ENCODE results near the gene AGMO. TPM values are rescaled to one million over a fixed set of nuclear protein-coding genes. Genes with fewer than 3 reads are reported as not detected.

AGMO gene
- total RNA-seq, 1 donor from 2014 or later = not detected

GRCh38 chr7:15399441-15399840 is 162.4 kb downstream of the AGMO start:
- intact Hi-C loops (cut with micrococcal nuclease) = no loop called here

DNA sequence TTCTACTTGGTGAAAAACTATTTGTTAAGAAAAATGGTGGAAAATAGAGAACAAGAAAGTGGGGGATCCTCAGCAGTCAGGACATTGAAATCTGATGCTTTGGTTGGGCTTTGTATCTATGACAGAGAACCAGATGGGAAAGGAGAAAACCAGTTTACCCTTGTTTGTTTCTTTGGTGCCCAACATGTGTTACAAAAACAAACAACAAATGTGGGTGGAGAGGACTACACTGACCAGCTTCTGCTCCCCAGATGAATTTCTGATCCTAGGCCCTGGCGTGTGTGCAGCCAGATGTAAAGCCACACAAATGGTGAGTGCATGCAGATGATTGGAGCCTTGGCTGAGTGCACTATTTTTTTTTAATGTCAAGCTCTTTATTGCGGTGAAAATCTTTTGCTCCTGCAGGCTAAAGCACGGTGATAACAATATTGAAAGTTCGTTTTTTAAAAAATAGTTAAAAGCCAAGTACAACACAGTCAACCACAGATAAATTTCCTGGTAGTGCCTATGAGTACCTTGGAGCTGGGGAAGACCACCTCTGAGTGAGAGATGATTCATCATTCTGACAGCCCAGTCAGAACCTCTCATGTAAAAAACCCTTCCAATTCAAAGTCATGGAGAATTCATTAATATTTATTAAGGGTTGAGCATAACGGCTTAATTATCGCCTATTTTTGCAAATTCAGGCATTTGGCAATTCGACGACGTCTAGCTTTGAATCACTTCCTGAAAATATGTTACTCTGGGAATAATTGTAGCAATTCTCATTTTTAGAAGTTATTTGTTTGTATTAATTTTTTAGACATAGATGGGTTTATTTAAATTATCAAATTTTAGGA is 163.7 kb downstream of the AGMO start:
- intact Hi-C loops (cut with micrococcal nuclease) = no loop called here

DNA sequence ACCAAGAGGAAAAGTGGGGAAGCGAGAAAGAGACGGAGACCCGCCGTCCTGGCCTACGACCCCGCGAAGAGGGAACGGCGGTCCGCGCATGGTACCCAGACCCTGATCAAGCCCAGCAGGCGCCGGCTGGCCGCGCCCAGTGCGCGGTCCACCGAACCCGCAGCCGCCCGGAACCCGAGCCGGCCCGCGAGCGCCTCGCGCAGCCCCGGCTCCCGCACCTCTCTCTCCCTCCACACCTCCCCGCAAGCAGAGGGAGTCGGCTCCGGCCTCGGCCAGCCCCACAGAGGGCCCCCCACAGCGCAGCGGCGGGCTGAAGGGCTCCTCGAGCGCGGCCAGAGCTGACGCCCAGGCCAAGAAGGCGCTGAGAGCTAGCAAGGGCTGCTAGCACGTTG is 164.7 kb downstream of the AGMO start:
- intact Hi-C loops (cut with micrococcal nuclease) = no loop called here

- intact Hi-C loops (cut with micrococcal nuclease) = no loop called here
These were observed 165.3 kb downstream of the AGMO start for GRCh38 chr7:15396210-15397158.

DNA sequence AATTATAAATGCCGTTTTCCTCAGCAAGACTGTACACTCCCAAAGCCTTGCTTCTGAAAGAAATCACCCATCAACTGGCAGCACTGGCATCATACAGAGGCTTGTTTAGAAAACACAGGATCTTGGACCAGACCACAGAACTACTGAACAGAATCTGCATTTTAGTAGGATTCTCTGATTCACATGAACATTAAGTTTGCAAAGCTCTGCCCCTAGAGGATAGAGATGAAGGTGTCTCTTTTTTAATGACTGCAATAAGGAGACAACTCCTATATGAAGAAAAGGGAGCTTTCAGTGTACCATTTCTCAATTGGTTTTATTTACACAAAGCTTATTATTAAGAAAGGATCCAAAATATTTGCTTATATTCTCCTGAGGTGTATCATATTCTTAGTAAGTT is 172.7 kb downstream of the AGMO start:
- intact Hi-C loops (cut with micrococcal nuclease) = no loop called here

GRCh38 chr7:15378494-15379145 is 183.2 kb downstream of the AGMO start:
- intact Hi-C loops (cut with micrococcal nuclease) = no loop called here

DNA sequence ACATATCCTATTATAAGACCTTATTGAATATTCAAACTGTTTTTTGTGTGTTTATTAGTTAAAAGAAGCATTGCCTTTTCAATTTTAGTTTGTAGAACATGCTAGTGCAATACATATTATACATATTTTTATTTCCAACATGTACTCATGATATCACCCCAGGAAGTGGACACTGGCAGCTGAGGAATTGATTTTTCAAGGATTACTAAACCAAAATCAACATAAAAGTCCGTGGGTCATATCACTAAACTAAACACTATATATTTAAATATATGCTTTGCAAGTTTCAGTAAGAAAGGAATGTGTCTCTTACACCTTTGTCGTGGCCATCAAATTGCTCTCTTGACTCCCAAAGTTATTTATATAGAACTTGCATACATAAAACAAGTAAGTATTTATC is 185.2 kb downstream of the AGMO start:
- intact Hi-C loops (cut with micrococcal nuclease) = no loop called here

DNA sequence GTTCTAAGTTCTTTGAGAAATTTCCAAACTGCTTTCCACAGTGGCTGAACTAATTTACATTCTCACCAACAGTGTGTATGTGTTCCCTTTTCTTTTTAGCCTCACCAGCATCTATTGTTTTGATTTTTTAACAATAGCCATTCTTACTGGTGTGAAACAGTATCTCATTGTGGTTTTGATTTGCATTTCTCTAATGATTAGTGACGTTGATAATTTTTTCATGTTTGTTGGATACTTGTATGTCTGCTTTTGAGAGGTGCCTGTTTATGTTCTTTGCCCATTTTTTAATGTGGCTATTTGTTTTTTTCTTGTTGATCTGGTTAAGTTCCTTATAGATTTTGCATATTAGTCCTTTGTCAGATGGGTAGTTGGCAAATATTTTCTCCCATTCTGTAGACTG is 191.4 kb downstream of the AGMO start:
- intact Hi-C loops (cut with micrococcal nuclease) = no loop called here

DNA sequence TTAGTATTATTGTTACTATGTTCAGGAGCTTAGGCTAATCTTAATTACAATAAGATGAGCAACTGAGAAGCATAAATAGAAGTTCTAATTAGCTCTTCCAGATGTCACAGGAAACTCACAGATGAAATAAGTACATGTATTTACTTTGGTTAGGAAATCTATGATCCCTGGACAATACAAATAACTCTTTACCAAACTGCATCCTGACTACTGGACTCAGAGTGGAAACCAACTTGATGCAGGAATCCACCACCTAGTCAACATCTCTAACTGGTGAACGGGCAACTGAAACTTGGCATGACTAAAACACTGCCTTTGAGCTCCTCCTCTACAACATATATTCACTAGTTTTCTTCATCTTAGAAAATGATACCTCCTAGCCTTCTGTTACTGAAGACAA is 193.2 kb downstream of the AGMO start:
- intact Hi-C loops (cut with micrococcal nuclease) = no loop called here

GRCh38 chr7:15367897-15368296 is 193.9 kb downstream of the AGMO start:
- intact Hi-C loops (cut with micrococcal nuclease) = no loop called here

DNA sequence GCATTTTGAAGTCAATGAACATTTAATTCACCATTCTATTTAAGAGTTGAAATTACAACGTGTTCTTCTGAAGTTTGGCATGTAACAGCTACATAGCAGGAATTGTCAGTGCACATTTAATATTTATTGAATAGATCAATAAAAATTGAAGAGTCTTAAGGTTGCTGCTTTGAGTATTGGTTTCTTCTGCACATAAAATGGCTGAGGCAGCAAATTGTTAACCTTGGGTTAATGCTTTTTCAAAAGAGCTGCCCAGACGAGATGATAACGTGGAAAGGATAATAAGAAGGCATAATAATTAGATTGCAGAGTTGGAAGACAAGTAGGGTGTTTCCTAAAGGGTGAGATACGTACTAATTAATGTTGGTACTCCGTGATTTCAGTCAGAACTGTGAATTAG is 203.7 kb downstream of the AGMO start:
- intact Hi-C loops (cut with micrococcal nuclease) = no loop called here

DNA sequence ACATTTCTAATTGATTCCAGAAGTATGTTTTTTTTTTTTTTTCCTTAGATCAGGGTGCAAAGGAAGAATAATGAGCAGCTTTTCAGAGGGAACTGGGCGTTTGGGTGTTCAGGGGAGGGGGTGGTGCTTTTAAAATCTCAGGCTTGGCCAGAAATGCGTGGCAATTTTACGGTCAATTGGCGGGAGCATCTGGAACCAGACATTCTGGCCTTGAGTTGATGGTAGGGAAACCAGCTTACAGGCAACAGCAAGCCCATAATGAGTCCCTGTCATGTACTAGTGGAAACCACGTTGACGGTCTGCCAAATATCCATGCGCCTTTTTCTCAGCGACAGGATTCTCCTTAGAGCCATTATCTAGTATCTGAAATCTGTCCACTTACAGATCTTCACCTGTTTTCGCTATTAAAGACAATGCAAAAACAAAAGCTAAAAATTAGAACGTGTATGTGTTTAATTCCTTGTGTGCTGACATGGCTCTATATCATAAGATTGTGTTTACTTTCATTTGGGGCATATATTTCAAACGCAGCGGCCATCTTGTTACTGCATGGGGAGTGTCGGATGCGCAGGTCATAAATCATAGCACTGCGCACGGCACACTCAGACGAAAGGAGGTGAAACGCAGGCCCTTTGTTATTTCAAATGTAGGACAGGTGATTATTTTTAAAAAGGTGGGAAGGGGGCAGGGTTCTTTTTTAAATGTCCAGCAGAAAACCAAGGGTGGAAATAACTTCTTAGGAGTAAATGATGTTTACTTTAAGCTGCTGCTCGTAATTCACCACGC is 209.2 kb downstream of the AGMO start:
- intact Hi-C loops (cut with micrococcal nuclease) = no loop called here

- intact Hi-C loops (cut with micrococcal nuclease) = no loop called here
These were observed 216.6 kb downstream of the AGMO start for GRCh38 chr7:15345216-15345615.

DNA sequence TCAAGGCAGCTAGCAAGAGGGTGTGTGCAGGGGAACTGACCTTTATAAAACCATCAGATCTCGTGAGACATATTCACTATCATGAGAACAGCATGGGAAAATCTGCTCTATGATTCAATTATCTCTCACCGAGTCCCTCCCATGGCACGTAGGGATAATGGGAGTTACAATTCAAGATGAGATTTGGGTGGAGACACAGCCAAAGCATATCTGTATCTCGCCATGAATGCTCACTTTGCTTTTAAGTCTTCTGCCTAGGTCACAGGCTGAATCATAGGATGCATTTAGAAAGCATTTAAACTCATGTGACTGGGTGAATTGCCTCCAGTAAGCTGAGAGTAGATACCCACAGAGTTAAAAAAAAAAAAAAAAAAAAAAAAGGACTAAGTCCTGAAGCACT is 220.0 kb downstream of the AGMO start:
- intact Hi-C loops (cut with micrococcal nuclease) = no loop called here

- intact Hi-C loops (cut with micrococcal nuclease) = no loop called here
These were observed 225.7 kb downstream of the AGMO start for GRCh38 chr7:15336146-15336545.

DNA sequence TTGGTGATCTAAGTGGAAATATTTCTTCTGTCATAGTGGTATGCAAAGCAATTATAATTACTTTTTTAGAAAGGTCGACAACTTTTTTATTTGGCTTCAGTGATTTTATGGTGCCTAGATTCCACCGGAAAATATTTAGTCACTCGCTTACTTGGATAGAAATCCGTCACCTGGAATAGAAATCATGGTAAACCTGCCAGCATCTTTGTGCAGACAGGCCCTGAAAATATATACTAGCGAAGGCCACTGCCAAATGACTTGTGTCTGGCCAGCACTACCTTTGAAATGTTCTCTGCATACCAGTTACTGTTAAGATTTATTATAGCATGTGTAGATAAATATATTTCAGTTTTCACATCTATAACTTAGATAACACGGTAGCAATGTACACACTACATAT is 226.4 kb downstream of the AGMO start:
- intact Hi-C loops (cut with micrococcal nuclease) = loop anchor here (1.0 kb wide), 1 partner anchor 39 kb away; no protein-coding TSS in a partner anchor

DNA sequence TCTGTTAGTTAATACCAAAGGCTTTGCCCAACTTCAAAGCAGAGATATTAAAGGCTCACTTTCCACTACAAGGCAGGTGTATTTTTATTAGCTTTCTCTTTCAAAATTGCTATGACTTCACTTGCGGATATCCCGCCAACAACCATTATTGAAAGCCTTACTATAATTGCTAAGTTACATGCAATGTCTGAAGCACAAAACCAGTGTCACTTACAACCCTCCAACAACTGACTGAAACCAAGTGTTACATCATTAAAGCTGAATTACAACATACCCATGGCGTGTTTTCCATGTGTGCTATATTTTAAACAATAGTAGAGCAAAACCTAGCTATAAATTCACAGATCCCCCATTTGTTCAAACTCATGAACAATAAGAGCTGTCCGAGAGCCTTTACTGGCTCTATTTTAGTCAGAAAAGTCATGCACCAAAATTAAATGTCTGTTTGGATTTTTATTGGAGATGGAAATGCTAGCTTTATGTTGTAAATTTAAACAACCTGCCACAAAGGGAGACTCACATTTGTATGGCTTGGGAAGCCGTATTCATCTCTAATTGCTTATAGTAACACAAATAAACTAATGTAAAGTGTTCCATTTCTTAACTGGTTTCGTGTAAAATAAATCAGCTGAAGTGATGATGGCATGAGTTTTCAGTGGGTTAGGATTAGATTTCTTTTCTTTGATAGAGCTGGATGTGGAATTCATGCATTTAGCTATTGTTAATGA is 227.1 kb downstream of the AGMO start:
- intact Hi-C loops (cut with micrococcal nuclease) = loop anchor here (1.0 kb wide), 1 partner anchor 38 kb away; no protein-coding TSS in a partner anchor

DNA sequence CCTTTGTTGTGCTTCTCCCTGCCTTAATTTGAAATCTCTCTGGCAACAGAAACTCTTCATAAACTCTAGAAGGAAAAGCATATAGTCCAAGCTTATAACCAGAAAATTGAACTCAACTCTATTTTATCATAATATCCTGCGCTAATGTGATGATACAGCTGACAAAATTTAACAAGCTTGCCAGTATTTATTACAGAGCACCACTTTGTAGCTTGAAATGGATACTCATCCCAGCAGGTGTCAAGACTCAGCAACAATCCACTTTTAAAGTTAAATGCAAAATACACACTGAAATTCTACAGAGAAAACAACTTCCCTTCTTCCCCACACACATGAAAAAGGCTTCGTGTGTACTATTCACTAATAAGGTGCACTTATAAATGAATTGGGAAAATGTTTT is 228.9 kb downstream of the AGMO start:
- intact Hi-C loops (cut with micrococcal nuclease) = no loop called here

DNA sequence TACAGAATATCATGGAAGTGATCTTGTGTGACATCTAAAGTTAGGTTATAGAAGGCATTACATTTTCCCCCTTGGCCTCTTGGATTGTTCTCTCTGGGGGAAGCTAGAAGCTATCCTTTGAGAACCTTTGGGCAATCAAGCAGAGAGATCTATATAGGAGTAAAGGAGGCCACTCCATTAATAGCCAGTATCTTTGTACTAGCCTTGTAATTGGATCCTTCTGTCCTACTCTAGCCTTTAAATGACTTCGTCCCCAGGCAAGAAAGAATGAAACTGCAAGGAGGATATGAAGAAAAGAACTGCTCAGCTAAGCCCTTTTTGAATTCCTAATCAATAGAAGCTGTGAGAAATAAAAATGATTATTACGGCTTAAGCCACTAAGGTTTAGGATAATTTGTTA is 230.9 kb downstream of the AGMO start:
- intact Hi-C loops (cut with micrococcal nuclease) = no loop called here

GRCh38 chr7:15327001-15327400 is 234.8 kb downstream of the AGMO start:
- intact Hi-C loops (cut with micrococcal nuclease) = loop anchor here (5.0 to 10.0 kb wide), 2 partner anchors 398 to 745 kb away; no protein-coding TSS in a partner anchor

Measured in T-helper 2 cell treated with Interferon-gamma antibody and Interleukin-4, amounts not matched to agents 100 ng/mL and 5 ng/mL, for 36 hours (primary cell).